Hematopoietic multipotent progenitor cell (in vitro differentiated cells): ENCODE results near the gene FXYD3. TPM values are rescaled to one million over a fixed set of nuclear protein-coding genes. Genes with fewer than 3 reads are reported as not detected.

Experiments used
- DNase-seq, 3 donors: peaks; one replicate each; pipeline ENCODE4 v3.0.0-alpha.2; 2011 to 2015; ENCODE audit warnings: low read depth in 2 of 3, low spot score in 2 of 3
- total RNA-seq: library from RNA; depleted of rRNA; stranded (reverse); fragments of >200 nt; gene quantifications from one replicate; pipeline ENCODE4 v1.2.3, GENCODE V29; 2012

FXYD3 gene
- total RNA-seq, 1 donor, result 0.81 TPM

DNA sequence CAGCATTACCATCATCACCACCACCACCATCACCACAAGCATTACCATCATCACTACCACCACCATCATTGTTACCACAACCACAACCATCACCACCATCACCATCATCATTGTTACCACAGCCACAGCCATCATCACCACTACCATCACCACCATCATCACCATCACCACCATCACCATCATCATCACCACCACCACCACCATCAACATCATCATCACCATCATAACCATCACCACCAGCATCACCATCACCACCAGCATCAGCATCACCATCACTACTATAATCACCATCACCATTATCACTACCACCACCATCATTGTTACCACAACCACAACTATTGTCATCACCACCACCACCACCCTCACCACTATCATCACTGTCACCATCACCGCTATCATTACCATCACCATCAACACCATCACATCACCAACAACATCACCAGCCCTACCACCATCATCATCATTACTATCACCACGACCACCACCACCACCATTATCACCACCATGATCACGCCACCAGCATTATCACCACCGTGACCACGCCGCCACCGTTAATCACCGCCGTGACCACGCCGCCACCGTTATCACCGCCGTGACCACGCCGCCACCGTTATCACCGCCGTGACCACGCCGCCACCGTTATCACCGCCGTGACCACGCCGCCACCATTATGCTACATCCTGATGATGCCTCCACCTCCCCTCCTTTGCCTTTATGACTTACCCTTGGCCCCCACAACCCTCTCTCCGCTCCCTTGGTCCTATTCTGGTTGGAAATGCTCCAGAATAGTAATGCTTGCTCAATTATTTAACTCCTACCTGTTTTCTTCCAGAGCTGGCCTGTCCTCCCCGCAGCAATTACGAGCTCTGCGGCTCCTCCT, 10.0 kb upstream of the FXYD3 start:
- no peak for DNase-seq

DNA sequence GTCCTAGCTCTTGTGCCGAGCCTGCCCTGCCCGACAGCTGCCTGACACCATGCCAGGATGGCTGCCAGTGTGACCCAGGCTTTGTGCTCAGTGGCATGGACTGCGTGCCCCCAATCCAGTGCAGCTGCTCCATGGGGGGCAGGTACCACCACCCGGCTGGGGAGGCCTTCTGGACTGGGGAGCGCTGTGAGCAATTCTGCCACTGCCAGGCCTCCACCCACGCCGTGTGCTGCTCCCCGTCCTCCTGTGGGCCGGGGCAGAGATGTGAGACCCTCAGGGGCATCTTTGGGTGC, 9.4 kb upstream of the FXYD3 start:
- no peak for DNase-seq

DNA sequence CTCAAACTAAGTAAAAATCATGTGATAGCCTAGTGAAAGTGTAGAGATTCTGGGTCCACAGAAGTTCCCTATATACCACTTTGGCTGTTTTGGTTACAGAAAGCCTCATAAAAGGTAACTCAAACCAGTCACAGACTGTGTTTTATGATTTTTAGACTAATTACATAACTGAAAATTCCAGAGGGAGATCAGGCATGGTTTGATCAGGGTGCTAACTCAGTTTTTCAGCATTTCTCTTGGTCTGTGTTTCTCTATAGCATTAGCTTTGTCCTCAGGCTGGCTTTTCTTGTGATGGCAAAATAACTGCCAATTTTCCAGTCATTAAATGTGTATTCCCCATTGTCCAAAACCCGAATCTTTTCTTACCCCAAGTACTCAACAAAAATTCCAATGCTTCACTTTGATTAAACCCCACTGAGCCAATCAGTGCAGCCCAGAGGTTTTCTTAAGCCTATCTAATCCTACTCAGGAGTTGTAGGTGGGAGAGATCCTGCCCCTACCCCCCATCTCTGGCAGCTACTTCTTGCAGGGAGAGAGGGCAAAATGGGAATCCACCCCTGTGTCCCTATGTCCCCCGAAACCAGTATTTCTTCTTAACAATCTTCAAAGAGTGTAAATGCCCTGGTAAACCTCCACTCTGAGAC, 8.6 kb upstream of the FXYD3 start:
- DNase-seq, result no peak

- DNase-seq, result no peak
Observed at GRCh38 chr19:35107545-35107944, 8.1 kb upstream of the FXYD3 start.

DNA sequence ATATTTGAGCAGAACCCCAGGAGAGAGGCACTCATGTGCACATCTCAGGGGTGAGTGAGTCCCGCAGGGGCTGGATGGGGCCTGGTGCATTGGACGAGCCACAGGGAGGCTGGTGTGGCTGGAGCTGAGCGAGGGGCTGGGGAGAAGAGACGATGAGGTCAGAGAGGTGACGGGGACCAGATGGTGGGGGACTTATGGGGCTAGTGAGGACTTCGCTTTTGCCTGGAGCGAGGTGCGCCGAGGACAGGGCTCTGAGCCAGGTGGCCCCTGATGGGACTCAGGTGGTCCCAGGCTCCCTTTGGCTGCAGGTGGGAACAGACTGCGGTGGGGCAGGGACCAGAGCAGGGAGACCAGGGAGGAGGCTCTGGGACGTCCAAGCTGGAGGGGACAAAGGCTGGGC, 6.9 kb upstream of the FXYD3 start:
- DNase-seq, result no peak

DNA sequence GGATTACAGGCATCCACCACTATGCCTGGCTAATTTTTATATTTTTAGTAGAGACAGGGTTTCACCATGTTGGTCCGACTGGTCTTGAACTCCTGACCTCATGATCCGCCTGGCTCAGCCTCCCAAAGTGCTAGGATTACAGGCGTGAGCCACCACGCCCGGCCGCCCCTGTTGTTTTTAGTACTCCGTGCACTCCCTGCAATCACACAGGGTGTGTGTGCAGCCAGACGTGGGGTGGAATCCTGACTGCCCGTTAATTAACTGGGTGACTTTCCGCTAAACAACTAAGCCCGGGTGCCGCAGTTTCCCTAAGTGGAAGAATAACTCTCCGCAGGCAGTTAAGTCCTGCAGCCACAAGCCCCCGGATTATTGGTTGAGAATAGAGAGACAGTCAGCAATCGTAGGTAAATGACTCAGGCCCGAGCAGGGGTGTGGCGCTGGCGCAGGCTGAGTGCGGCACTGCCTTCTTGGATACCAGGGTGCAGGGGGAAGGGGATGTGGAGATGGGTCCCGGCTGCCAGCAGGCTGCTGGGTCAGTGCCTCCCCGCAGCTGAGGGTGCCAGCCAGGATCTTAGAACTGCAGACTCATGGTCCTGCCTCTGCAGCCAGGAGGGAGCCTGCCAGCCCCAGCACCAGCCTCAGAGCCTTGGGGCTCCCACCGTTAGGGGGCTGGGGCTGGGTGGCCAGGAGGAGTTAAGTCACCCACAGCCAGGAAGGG, 6.1 kb upstream of the FXYD3 start:
- DNase-seq, result peak in 2 of 3 donors; percentile 18 to 34

- no peak for DNase-seq
Observed at GRCh38 chr19:35110974-35111373, 4.6 kb upstream of the FXYD3 start.

DNA sequence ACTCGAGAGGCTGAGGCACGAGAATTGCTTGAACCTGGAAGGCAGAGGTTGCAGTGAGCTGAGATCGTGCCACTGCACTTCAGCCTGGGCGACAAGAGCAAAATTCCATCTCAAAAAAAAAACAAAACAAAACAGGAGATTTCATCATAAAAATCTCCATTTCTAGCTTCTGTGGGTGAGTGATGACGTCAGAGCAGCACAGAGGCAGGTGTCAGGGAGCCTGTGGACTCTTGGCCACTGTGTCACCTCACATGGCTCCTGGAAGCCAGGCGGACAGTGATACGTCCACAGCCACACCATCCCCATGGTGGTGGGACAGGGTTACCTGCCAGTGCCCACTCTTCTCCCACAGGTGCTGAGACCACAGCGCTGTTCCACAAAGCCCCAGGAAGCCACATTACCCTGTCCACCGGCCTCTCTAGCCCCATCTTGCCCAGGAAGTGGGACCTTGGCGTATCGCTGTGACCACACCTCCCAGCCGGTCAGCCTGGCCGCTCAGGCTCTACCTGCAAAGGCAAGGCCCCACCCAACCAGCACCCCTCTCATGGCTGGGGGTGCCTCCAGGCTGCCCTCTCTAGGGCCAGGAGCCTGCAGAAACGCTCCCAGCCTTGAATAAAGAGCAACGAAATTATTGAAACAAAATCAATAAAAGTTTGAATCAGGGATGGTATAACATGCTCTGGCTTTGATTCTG, 2.5 kb upstream of the FXYD3 start:
- DNase-seq, result no peak

GRCh38 chr19:35114353-35115176, 1.1 kb upstream of the FXYD3 start:
- DNase-seq, result peak; percentile 52 to 85 (median 79)

GRCh38 chr19:35116072-35116801, 614 bp downstream of the FXYD3 start:
- no peak for DNase-seq

GRCh38 chr19:35117116-35117515, 1.5 kb downstream of the FXYD3 start:
- no peak for DNase-seq

GRCh38 chr19:35117799-35118198, 2.2 kb downstream of the FXYD3 start:
- no peak for DNase-seq

DNA sequence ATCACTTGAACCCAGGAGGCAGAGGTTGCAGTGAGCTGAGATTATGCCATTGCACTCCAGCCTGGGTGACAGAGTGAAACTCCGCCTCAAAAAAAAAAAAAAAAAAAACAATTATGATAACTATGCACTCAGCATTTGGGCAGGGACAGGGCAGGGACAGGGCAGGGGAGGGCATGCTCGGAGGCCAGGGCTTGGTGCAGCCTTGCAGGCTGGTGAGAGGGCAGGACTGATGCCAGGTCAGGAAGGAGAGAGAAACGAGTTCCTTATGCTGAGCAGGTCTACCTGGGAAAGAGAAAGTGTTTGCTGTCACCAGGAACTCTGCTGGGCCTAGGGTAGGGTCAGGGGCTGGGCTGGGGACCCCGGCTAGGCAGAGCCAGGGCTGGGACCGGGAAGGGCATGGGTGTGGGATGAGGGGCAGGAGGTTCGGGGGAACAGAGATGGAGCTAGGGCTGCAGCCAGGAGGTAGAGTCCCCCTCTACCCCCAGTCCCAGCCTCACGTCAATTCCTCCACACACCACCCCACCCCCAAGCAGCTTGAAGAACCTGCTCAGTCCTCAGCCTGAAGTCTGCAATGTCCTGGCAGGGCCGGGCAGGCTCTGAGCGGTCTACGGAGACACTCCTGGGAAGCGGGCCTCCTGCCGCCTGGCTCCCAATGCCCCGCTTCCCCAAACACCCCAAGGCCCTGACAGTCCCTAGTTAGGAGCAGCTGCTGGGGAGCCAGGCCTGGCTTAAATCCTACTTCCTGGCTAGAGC, 2.8 kb downstream of the FXYD3 start:
- DNase-seq, result no peak

DNA sequence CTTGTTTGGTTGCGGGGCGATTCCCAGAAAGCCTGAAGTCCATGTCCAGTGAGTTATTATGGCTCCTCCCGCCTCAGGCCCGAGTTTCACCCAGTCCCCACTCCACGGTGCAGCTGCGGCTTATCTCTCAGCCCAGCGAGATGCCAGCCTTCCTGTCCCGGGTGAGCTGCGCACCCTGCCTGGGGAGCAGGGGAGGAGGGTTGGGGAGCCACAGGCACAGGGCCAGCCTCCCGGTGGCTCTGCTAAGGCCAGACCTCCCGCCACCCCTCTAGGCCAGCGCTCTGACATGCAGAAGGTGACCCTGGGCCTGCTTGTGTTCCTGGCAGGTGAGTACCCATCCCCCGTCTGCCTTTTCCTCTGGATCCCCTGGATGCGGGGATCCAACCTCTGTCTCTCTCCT, 3.5 kb downstream of the FXYD3 start:
- peak in 2 of 3 donors; percentile 73 to 79 for DNase-seq

GRCh38 chr19:35119578-35120155, 4.0 kb downstream of the FXYD3 start:
- DNase-seq, result no peak

- no peak for DNase-seq
Observed at GRCh38 chr19:35120492-35120891, 4.9 kb downstream of the FXYD3 start.

DNA sequence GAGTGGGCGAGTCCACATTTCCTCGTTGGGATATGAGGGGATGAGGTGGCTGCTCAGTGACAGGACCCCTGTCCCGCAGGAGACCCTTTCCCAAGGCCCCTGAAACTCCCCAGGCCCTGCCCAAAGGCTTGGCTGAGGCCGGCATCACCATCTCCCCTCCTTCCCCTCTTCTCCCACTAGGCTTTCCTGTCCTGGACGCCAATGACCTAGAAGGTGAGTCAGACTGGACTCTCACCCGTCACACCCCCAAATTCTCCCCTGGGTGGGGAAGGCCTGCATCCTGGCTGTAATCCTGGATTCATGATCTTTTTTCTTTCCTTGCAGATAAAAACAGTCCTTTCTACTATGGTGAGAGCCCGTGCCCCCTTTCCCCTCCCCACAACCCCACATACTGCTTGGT, 5.3 kb downstream of the FXYD3 start:
- DNase-seq, result no peak

DNA sequence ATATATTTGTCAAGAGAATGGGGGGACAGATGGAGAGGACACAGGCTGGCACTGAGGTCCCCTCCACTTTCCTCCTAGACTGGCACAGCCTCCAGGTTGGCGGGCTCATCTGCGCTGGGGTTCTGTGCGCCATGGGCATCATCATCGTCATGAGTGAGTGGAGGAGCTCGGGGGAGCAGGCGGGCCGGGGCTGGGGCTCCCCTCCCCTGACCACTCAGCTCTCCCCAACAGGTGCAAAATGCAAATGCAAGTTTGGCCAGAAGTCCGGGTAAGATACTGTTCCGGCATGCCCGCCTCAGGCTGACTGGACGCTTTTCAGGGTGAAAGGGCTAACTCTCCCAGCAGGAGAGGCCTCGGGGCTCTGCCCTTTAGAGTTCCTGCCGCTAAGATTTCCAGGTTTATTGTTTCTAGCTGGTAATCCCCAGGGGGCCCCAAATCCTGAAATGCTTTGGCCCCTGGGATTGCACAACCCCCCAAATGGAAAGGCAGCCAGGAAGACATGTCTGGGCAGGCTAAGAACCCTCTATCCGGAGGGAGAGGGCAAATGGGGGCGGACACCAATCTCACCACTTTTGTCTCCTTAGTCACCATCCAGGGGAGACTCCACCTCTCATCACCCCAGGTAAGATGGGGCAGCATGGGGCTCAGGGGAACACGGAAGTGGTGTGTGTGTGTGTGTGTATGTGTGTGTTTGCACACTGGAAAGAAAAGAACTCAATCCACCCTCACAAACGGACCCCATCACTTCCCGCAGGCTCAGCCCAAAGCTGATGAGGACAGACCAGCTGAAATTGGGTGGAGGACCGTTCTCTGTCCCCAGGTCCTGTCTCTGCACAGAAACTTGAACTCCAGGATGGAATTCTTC, 7.3 kb downstream of the FXYD3 start:
- no peak for DNase-seq
